ENCODE measurements around the gene SCN9A. TPM values are rescaled to one million over a fixed set of nuclear protein-coding genes. Genes with fewer than 3 reads are reported as not detected.
A peak's percentile ranks its signal among the peaks of the same experiment; 100 is the strongest.

Gene SCN9A
- total and polyA plus RNA-seq, 9 of the 15 experiments (the other 6 are each of a cell fraction or from before 2014, with no cell fraction given), result 1.4 to 22.8 (median 7.1) TPM

DNA sequence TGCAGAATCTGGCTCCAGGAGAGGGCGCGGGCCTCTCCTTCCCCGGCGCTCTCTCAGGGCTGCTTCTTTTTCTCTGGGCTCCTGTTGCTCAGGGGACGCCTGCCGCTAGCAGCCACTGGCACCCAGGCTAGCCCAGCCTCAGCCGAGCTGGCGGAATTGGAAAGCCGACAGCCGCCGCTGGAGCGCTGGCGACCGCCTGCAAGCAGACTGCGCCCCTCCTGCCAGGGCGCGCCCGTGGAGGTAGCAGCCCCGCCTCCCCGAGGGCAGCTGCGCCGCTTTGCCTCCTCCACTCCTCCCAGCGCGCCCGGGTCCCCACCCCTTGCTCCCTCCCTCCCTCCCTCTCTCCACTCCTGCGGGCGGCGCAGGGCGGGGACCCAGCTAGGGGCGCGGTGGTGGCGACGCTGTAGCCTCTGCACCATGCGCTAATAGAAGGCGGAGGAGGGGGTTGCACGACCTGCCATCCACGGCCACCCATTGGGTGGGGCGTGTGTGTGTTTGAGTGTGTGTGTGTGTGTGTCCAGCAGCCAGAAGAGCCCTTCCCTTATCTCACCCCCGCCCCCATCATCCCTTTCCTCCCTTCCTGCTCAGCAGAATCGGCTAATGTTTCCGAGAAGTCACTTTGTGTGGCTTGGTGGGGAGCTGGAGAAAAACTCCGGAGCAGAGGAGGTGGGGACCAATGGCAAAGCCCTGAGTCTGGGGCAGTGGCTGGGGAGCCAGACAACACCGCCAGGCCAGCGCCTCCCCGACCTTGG, at the start of gene SCN9A (continued):
- TF ChIP-seq CBX5 (IDR thresholded peaks at IDR 0.05; ENCODE audit: borderline replicate concordance, low read depth), result peak; percentile 37; the same call in 1 of the 2 replicates
- TF ChIP-seq ZNF408 (CRISPR knock-in tag; IDR thresholded peaks at IDR 0.05; ENCODE audit: low read depth), result no peak
- TF ChIP-seq, protein P1, sequence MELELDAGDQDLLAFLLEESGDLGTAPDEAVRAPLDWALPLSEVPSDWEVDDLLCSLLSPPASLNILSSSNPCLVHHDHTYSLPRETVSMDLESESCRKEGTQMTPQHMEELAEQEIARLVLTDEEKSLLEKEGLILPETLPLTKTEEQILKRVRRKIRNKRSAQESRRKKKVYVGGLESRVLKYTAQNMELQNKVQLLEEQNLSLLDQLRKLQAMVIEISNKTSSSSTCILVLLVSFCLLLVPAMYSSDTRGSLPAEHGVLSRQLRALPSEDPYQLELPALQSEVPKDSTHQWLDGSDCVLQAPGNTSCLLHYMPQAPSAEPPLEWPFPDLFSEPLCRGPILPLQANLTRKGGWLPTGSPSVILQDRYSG (tag; conservative IDR thresholded peaks at IDR 0.05; ENCODE audit: low read depth), result no peak
- peak; percentile 79; the same call in 1 of the 2 replicates for TF ChIP-seq ESRRA (IDR thresholded peaks at IDR 0.05; ENCODE audit: borderline replicate concordance, low read depth)
- peak; percentile 88 for TF ChIP-seq CBX1 (IDR thresholded peaks at IDR 0.05; ENCODE audit: low read depth)
- no peak for TF ChIP-seq ADNP (tag; IDR thresholded peaks at IDR 0.05)
- TF ChIP-seq, protein P2, sequence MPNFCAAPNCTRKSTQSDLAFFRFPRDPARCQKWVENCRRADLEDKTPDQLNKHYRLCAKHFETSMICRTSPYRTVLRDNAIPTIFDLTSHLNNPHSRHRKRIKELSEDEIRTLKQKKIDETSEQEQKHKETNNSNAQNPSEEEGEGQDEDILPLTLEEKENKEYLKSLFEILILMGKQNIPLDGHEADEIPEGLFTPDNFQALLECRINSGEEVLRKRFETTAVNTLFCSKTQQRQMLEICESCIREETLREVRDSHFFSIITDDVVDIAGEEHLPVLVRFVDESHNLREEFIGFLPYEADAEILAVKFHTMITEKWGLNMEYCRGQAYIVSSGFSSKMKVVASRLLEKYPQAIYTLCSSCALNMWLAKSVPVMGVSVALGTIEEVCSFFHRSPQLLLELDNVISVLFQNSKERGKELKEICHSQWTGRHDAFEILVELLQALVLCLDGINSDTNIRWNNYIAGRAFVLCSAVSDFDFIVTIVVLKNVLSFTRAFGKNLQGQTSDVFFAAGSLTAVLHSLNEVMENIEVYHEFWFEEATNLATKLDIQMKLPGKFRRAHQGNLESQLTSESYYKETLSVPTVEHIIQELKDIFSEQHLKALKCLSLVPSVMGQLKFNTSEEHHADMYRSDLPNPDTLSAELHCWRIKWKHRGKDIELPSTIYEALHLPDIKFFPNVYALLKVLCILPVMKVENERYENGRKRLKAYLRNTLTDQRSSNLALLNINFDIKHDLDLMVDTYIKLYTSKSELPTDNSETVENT (CRISPR knock-in tag; IDR thresholded peaks at IDR 0.05), result no peak
- TF ChIP-seq POLR3A (IDR thresholded peaks at IDR 0.05; ENCODE audit: borderline replicate concordance, extremely low read depth, insufficient read depth, insufficient read length), result no peak
- TF ChIP-seq, protein P3, sequence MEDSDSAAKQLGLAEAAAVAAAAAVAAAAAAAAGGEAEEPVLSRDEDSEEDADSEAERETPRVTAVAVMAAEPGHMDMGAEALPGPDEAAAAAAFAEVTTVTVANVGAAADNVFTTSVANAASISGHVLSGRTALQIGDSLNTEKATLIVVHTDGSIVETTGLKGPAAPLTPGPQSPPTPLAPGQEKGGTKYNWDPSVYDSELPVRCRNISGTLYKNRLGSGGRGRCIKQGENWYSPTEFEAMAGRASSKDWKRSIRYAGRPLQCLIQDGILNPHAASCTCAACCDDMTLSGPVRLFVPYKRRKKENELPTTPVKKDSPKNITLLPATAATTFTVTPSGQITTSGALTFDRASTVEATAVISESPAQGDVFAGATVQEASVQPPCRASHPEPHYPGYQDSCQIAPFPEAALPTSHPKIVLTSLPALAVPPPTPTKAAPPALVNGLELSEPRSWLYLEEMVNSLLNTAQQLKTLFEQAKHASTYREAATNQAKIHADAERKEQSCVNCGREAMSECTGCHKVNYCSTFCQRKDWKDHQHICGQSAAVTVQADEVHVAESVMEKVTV (CRISPR knock-in tag; IDR thresholded peaks at IDR 0.05), result no peak
- TF ChIP-seq, protein P4, sequence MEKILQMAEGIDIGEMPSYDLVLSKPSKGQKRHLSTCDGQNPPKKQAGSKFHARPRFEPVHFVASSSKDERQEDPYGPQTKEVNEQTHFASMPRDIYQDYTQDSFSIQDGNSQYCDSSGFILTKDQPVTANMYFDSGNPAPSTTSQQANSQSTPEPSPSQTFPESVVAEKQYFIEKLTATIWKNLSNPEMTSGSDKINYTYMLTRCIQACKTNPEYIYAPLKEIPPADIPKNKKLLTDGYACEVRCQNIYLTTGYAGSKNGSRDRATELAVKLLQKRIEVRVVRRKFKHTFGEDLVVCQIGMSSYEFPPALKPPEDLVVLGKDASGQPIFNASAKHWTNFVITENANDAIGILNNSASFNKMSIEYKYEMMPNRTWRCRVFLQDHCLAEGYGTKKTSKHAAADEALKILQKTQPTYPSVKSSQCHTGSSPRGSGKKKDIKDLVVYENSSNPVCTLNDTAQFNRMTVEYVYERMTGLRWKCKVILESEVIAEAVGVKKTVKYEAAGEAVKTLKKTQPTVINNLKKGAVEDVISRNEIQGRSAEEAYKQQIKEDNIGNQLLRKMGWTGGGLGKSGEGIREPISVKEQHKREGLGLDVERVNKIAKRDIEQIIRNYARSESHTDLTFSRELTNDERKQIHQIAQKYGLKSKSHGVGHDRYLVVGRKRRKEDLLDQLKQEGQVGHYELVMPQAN (IDR thresholded peaks at IDR 0.05; ENCODE audit: borderline replicate concordance), result peak; percentile 37; the same call in 1 of the 2 replicates
- no peak for TF ChIP-seq ZNF57 (CRISPR knock-in tag; IDR thresholded peaks at IDR 0.05)
- TF ChIP-seq SRSF7 (optimal IDR thresholded peaks at IDR 0.05; ENCODE audit: low read depth, low read length), result no peak
- peak; percentile 61 for TF ChIP-seq NFE2 (IDR thresholded peaks at IDR 0.05; ENCODE audit: low read depth)
- TF ChIP-seq PHTF2 (CRISPR knock-in tag; IDR thresholded peaks at IDR 0.05), result no peak
- no peak for TF ChIP-seq NFIX (CRISPR knock-in tag; IDR thresholded peaks at IDR 0.05; ENCODE audit: low read depth)
- TF ChIP-seq, protein P5, sequence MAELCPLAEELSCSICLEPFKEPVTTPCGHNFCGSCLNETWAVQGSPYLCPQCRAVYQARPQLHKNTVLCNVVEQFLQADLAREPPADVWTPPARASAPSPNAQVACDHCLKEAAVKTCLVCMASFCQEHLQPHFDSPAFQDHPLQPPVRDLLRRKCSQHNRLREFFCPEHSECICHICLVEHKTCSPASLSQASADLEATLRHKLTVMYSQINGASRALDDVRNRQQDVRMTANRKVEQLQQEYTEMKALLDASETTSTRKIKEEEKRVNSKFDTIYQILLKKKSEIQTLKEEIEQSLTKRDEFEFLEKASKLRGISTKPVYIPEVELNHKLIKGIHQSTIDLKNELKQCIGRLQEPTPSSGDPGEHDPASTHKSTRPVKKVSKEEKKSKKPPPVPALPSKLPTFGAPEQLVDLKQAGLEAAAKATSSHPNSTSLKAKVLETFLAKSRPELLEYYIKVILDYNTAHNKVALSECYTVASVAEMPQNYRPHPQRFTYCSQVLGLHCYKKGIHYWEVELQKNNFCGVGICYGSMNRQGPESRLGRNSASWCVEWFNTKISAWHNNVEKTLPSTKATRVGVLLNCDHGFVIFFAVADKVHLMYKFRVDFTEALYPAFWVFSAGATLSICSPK (IDR thresholded peaks at IDR 0.05; ENCODE audit: borderline replicate concordance), result peak; percentile 53; the same call in 1 of the 2 replicates
- TF ChIP-seq NCOA2 (IDR thresholded peaks at IDR 0.05; ENCODE audit: partially characterized antibody in 2 of 2), result no peak
- TF ChIP-seq HDAC8 (tag; IDR thresholded peaks at IDR 0.05), result no peak
